Astrocyte (in vitro differentiated cells and primary cell): ENCODE data around the gene EDC3. TPM values are rescaled to one million over a fixed set of nuclear protein-coding genes. Genes with fewer than 3 reads are reported as not detected.

Experiments used
- DNase-seq: peaks from one replicate; pipeline ENCODE4 v3.0.0-alpha.2; 2010; ENCODE audit warnings: low read depth
- FAIRE-seq: peaks from 2 replicates; lab custom pipeline; 2011; peaks lifted over from hg19 to GRCh38; lab: Jason Lieb, UNC
- H2AFZ ChIP-seq: 2 replicates; pipeline ENCODE4 v1.6.0; 2012; ENCODE audit warnings: low read depth, low read length, inconsistent platforms
- H3K27ac ChIP-seq: 2 replicates; pipeline ENCODE4 v1.5.1; 2011; ENCODE audit warnings: low read depth, low read length, inconsistent platforms
- H3K27me3 ChIP-seq: 2 replicates; pipeline ENCODE4 v1.6.0; 2011; ENCODE audit warnings: low read length, inconsistent platforms; ENCODE audit not compliant: insufficient read depth
- H3K36me3 ChIP-seq: 2 replicates; pipeline ENCODE4 v1.5.1; 2011; ENCODE audit warnings: low read length, inconsistent platforms; ENCODE audit not compliant: insufficient read depth
- H3K4me1 ChIP-seq: 2 replicates; pipeline ENCODE4 v1.5.1; 2011; ENCODE audit warnings: low read length, inconsistent platforms; ENCODE audit not compliant: insufficient read depth
- H3K4me2 ChIP-seq: 2 replicates; pipeline ENCODE4 v1.6.0; 2012; ENCODE audit warnings: low read length, inconsistent platforms
- H3K4me3 ChIP-seq: 2 replicates; pipeline ENCODE4 v1.5.1; 2011; ENCODE audit warnings: low read depth, mild to moderate bottlenecking, low read length, inconsistent platforms; ENCODE audit not compliant: insufficient read depth
- H3K79me2 ChIP-seq: 2 replicates; pipeline ENCODE4 v1.6.0; 2012; ENCODE audit warnings: mild to moderate bottlenecking, low read length, inconsistent platforms; ENCODE audit not compliant: insufficient read depth
- H3K9ac ChIP-seq: 2 replicates; pipeline ENCODE4 v1.6.0; 2012; ENCODE audit warnings: mild to moderate bottlenecking, low read length, inconsistent platforms
- H3K9me3 ChIP-seq: 2 replicates; pipeline ENCODE4 v1.5.1; 2012; ENCODE audit warnings: low read depth, mild to moderate bottlenecking, low read length, inconsistent platforms; ENCODE audit not compliant: insufficient read depth
- H4K20me1 ChIP-seq: 2 replicates; pipeline ENCODE4 v1.6.0; 2012; ENCODE audit warnings: low read length, inconsistent platforms; ENCODE audit not compliant: insufficient read depth
- H3K27ac Mint-ChIP-seq: one replicate; pipeline ENCODE4 v1.8.0; 2021; ENCODE audit warnings: mild to moderate bottlenecking, mixed read lengths; ENCODE audit not compliant: unreplicated experiment
- H3K27me3 Mint-ChIP-seq: one replicate; pipeline ENCODE4 v1.8.0; 2021; ENCODE audit warnings: low read depth, mixed read lengths; ENCODE audit not compliant: unreplicated experiment
- H3K36me3 Mint-ChIP-seq: one replicate; pipeline ENCODE4 v1.8.0; 2021; ENCODE audit warnings: low read depth, mixed read lengths; ENCODE audit not compliant: unreplicated experiment
- H3K4me1 Mint-ChIP-seq: one replicate; pipeline ENCODE4 v1.8.0; 2021; ENCODE audit warnings: low read depth, mixed read lengths; ENCODE audit not compliant: unreplicated experiment
- H3K4me3 Mint-ChIP-seq: one replicate; pipeline ENCODE4 v1.8.0; 2021; ENCODE audit warnings: mild to moderate bottlenecking, moderate library complexity, mixed read lengths; ENCODE audit not compliant: unreplicated experiment
- H3K9me3 Mint-ChIP-seq: one replicate; pipeline ENCODE4 v1.8.0; 2021; ENCODE audit warnings: mild to moderate bottlenecking, mixed read lengths; ENCODE audit not compliant: unreplicated experiment
- EZH2 ChIP-seq: IDR thresholded peaks from 2 replicates; pipeline ENCODE4 v1.6.1; 2012; ENCODE audit warnings: mild to moderate bottlenecking, low read length, inconsistent platforms; ENCODE audit not compliant: insufficient read depth
- total RNA-seq: library from RNA; stranded (reverse); gene quantifications from 2 replicates; pipeline ENCODE4 v1.2.1, GENCODE V29; 2021
- TF ChIP-seq, protein P1 (sequence below): IDR thresholded peaks from 2 replicates; pipeline ENCODE4 v1.5.1; 2011; ENCODE audit warnings: low read depth, mild to moderate bottlenecking, inconsistent platforms, low read length, moderate library complexity; ENCODE audit not compliant: insufficient read depth

Gene EDC3
- total RNA-seq, 1 donor from 2014 or later: 47.6 TPM

GRCh38 chr15:74628949-74629348 lies 66.9 kb downstream of the EDC3 start:
- no peak overlapping the region for H3K4me3 Mint-ChIP-seq

DNA sequence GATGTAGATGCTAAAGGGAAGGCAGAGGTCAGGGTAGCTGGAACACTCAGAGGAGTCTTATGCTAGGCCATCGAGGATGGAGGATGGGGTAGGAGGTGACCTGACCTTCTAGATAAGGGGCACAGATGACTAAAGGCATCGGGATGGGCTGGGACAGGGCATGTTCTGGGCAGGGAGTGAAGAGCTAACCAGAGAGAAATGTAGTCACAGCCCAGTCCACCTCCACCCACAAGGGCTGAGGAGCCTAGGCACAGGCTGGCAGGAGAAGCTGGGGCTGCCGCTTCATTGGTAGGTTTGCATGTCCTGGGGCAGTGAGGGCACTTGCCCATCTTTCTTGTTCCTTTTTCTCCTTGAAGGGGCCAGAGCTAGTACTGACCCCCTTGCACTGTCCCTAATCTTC lies 67.6 kb downstream of the EDC3 start:
- H3K4me3 Mint-ChIP-seq: no peak overlapping the region
- Histone ChIP-seq H2AFZ (no peak overlapping the region), H3K27ac (no peak overlapping the region), H3K36me3 (peaks cover 59% of the 10 kb centered on the region), H3K4me1 (no peaks in the 10 kb centered on the region), H3K27me3 (no peaks in the 10 kb centered on the region), H3K79me2 (peaks cover 15% of the 10 kb centered on the region), H3K9ac (no peak overlapping the region), H3K9me3 (no peaks in the 10 kb centered on the region), H3K4me3 (no peak overlapping the region), H3K4me2 (no peak overlapping the region), H4K20me1 (peaks cover 91% of the 10 kb centered on the region)
- FAIRE-seq: no peak
- no peak for DNase-seq
- peaks cover 3% of the 10 kb centered on the region for H3K4me1 Mint-ChIP-seq
- TF ChIP-seq, protein P1, sequence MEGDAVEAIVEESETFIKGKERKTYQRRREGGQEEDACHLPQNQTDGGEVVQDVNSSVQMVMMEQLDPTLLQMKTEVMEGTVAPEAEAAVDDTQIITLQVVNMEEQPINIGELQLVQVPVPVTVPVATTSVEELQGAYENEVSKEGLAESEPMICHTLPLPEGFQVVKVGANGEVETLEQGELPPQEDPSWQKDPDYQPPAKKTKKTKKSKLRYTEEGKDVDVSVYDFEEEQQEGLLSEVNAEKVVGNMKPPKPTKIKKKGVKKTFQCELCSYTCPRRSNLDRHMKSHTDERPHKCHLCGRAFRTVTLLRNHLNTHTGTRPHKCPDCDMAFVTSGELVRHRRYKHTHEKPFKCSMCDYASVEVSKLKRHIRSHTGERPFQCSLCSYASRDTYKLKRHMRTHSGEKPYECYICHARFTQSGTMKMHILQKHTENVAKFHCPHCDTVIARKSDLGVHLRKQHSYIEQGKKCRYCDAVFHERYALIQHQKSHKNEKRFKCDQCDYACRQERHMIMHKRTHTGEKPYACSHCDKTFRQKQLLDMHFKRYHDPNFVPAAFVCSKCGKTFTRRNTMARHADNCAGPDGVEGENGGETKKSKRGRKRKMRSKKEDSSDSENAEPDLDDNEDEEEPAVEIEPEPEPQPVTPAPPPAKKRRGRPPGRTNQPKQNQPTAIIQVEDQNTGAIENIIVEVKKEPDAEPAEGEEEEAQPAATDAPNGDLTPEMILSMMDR: no peak
- TF ChIP-seq EZH2: no peak
- no peak overlapping the region for H3K27ac Mint-ChIP-seq
- H3K27me3 Mint-ChIP-seq: no peaks in the 10 kb centered on the region
- no peaks in the 10 kb centered on the region for H3K9me3 Mint-ChIP-seq
- H3K36me3 Mint-ChIP-seq: peaks cover 28% of the 10 kb centered on the region

More at GRCh38 chr15:74628949-74629348, 66.9 kb downstream of the EDC3 start:
- peaks cover 91% of the 10 kb centered on the region for H4K20me1 ChIP-seq
- H3K79me2 ChIP-seq: peaks cover 7% of the 10 kb centered on the region
- H3K4me3 ChIP-seq: no peak overlapping the region
- no peak for DNase-seq
- H3K4me1 ChIP-seq: no peaks in the 10 kb centered on the region
- no peak for FAIRE-seq
- no peak overlapping the region for H3K9ac ChIP-seq
- no peak overlapping the region for H3K4me2 ChIP-seq
- no peak overlapping the region for H2AFZ ChIP-seq
- Mint-ChIP-seq H3K9me3 (no peaks in the 10 kb centered on the region), H3K27me3 (no peaks in the 10 kb centered on the region), H3K4me1 (no peaks in the 10 kb centered on the region), H3K27ac (no peak overlapping the region), H3K36me3 (peaks cover 25% of the 10 kb centered on the region)
- H3K27me3 ChIP-seq: no peaks in the 10 kb centered on the region
- H3K9me3 ChIP-seq: no peaks in the 10 kb centered on the region
- TF ChIP-seq EZH2: no peak
- TF ChIP-seq, protein P1: no peak
- peaks cover 52% of the 10 kb centered on the region for H3K36me3 ChIP-seq
- H3K27ac ChIP-seq: no peak overlapping the region

DNA sequence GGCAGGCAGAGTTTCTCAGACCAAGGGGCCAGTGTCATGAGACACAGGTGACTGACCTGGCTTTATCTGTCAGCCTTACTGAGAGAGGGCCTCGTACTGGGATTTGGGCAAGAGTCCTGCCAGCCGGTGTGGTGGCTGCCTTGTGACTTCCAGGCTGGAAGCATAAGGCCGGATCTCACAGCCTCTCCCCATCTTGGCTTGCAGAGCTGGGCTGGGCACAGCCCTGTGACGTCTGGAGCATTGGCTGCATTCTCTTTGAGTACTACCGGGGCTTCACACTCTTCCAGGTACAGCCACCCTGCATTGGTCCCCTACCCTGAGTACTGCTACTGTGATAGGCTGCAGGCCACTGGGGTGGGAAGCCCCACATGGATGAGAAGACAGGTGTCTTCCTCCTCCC lies 68.1 kb downstream of the EDC3 start:
- Mint-ChIP-seq H3K4me1 (peaks cover 3% of the 10 kb centered on the region), H3K27ac (no peak overlapping the region), H3K27me3 (no peaks in the 10 kb centered on the region), H3K4me3 (no peak overlapping the region), H3K36me3 (peaks cover 28% of the 10 kb centered on the region), H3K9me3 (no peaks in the 10 kb centered on the region)
- FAIRE-seq (no peak), DNase-seq (no peak)
- Histone ChIP-seq H3K9me3 (no peaks in the 10 kb centered on the region), H4K20me1 (peaks cover 92% of the 10 kb centered on the region), H3K4me1 (no peaks in the 10 kb centered on the region), H3K9ac (no peak overlapping the region), H3K27me3 (no peaks in the 10 kb centered on the region), H2AFZ (no peak overlapping the region), H3K36me3 (peaks cover 63% of the 10 kb centered on the region), H3K27ac (no peak overlapping the region), H3K4me2 (no peak overlapping the region), H3K79me2 (peaks cover 19% of the 10 kb centered on the region), H3K4me3 (no peak overlapping the region)
- TF ChIP-seq, protein P1: no peak
- TF ChIP-seq EZH2: no peak
